Measurements from ENCODE around the gene KCND3. TPM values are rescaled to one million over a fixed set of nuclear protein-coding genes. Genes with fewer than 3 reads are reported as not detected.

The KCND3 gene
- total RNA-seq, 1 donor from 2014 or later: under 0.01 TPM

- TF ChIP-seq, protein P1, sequence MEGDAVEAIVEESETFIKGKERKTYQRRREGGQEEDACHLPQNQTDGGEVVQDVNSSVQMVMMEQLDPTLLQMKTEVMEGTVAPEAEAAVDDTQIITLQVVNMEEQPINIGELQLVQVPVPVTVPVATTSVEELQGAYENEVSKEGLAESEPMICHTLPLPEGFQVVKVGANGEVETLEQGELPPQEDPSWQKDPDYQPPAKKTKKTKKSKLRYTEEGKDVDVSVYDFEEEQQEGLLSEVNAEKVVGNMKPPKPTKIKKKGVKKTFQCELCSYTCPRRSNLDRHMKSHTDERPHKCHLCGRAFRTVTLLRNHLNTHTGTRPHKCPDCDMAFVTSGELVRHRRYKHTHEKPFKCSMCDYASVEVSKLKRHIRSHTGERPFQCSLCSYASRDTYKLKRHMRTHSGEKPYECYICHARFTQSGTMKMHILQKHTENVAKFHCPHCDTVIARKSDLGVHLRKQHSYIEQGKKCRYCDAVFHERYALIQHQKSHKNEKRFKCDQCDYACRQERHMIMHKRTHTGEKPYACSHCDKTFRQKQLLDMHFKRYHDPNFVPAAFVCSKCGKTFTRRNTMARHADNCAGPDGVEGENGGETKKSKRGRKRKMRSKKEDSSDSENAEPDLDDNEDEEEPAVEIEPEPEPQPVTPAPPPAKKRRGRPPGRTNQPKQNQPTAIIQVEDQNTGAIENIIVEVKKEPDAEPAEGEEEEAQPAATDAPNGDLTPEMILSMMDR (IDR thresholded peaks at IDR 0.05; ENCODE audit: insufficient read depth, low read length, poor library complexity, severe bottlenecking): no peak
- no peak for DNase-seq (ENCODE audit: low read depth)
- H3K36me3 ChIP-seq (ENCODE audit: control insufficient read depth, insufficient read depth, low read length): no peaks in the 10 kb centered on the region
- no peak overlapping the region for H3K4me3 ChIP-seq (ENCODE audit: low read depth, low read length)
- no peaks in the 10 kb centered on the region for H3K27me3 ChIP-seq (ENCODE audit: control insufficient read depth, insufficient read depth, low read length)
Observed at GRCh38 chr1:111894497-111894896, 95.0 kb downstream of the KCND3 start.

DNA sequence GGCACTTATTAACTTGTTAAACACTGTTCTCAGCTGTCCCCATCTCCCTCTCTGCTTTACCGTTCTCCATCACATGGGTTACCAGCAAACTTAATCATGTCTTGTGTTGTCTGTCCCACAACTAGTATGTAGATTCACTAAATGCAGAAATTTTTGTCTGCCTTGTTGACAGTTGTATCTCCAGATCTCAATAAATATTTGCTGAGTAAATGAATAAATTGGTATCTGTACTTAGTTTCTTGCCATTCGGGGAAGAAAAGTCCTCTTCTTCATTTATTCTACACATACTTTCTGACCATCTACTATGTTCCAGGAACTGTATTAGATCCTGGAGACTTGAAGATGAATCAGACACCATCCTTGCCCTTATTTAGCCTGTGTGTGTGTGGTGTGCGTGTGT, 97.9 kb downstream of the KCND3 start:
- Histone ChIP-seq H3K4me3 (ENCODE audit: low read depth, low read length) (no peak overlapping the region), H3K27me3 (ENCODE audit: control insufficient read depth, insufficient read depth, low read length) (no peaks in the 10 kb centered on the region), H3K36me3 (ENCODE audit: control insufficient read depth, insufficient read depth, low read length) (no peaks in the 10 kb centered on the region)
- TF ChIP-seq, protein P1 (IDR thresholded peaks at IDR 0.05; ENCODE audit: insufficient read depth, low read length, poor library complexity, severe bottlenecking): no peak
- DNase-seq (ENCODE audit: low read depth): no peak

DNA sequence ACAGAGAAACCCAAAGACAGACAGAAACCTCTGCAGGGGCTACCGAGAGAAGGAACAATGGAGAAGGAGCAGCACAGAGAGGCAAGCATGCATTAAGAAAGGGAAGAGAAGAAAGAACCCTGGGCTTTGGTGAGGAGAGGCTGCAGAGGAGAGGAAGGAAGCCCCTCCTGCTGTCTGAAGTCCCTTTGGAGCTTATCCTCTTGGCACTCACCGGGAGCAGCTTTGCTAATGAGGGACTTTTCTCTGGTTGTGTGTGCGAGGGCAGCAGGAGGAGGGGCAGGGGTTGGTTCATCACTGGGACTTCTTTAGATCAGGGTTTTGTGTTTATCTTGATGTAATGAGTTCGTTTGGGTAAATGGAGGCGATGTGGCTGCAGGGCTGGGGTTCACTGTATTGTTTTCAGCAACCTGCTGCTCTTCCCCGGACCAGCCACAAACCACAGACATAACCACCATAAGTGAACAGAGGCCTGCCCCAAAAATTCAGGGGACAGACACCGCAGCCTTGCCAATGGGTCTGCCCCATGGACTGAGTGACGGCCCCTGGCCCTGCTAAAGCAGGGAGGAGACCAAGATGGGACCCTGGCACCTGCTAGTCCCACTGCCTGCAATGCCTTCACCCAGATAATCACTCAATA, 100.6 kb downstream of the KCND3 start:
- Histone ChIP-seq H3K36me3 (ENCODE audit: control insufficient read depth, insufficient read depth, low read length) (no peaks in the 10 kb centered on the region), H3K27me3 (ENCODE audit: control insufficient read depth, insufficient read depth, low read length) (no peaks in the 10 kb centered on the region), H3K4me3 (ENCODE audit: low read depth, low read length) (no peak overlapping the region)
- DNase-seq (ENCODE audit: low read depth): no peak
- TF ChIP-seq, protein P1 (IDR thresholded peaks at IDR 0.05; ENCODE audit: insufficient read depth, low read length, poor library complexity, severe bottlenecking): no peak

- H3K36me3 ChIP-seq (ENCODE audit: control insufficient read depth, insufficient read depth, low read length): no peaks in the 10 kb centered on the region
- TF ChIP-seq, protein P1 (IDR thresholded peaks at IDR 0.05; ENCODE audit: insufficient read depth, low read length, poor library complexity, severe bottlenecking): no peak
- H3K4me3 ChIP-seq (ENCODE audit: low read depth, low read length): no peak overlapping the region
- H3K27me3 ChIP-seq (ENCODE audit: control insufficient read depth, insufficient read depth, low read length): no peaks in the 10 kb centered on the region
- DNase-seq (ENCODE audit: low read depth): no peak
Observed at GRCh38 chr1:111887875-111888274, 101.6 kb downstream of the KCND3 start.

DNA sequence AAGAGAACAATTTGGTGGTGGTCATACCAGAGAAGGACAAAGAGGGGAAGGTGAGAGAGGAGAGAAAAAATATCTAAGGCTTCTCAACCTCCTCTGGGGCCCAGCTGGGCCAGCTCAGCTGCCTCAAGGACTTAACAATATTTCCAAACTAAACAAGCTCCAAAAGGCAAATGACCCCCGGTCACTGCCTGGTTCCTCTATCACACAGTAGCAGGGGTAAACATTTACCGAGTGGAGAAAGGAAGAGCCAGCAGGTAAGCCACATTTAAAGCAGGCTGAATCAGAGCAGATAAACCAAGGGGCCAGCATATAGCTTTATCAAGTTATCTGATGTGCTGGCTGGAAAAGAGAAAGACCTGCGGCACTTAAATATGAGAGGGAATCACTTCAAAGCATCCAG, 102.1 kb downstream of the KCND3 start:
- H3K36me3 ChIP-seq (ENCODE audit: control insufficient read depth, insufficient read depth, low read length): no peaks in the 10 kb centered on the region
- TF ChIP-seq, protein P1 (IDR thresholded peaks at IDR 0.05; ENCODE audit: insufficient read depth, low read length, poor library complexity, severe bottlenecking): no peak
- no peaks in the 10 kb centered on the region for H3K27me3 ChIP-seq (ENCODE audit: control insufficient read depth, insufficient read depth, low read length)
- no peak overlapping the region for H3K4me3 ChIP-seq (ENCODE audit: low read depth, low read length)
- DNase-seq (ENCODE audit: low read depth): no peak

DNA sequence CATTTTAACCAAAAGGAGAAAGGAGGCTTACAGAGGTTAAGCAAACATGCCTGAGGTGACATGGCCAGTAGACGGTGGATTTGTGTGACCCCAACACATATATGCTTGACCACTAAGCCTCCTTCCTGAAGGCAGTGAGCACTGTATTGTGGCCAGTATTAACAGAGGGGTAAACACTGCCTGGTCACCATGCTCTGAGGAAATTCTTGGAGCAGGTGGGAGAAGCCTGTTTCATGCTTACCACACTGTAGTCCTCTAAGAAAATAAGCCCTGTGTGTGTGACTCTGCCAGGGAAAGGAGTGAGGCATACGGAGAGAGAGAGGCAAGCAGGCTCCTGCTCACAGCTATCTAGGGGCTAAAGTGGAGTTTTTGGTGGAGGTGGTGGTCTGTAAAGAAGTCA, 102.7 kb downstream of the KCND3 start:
- TF ChIP-seq, protein P1 (IDR thresholded peaks at IDR 0.05; ENCODE audit: insufficient read depth, low read length, poor library complexity, severe bottlenecking): no peak
- Histone ChIP-seq H3K36me3 (ENCODE audit: control insufficient read depth, insufficient read depth, low read length) (no peaks in the 10 kb centered on the region), H3K4me3 (ENCODE audit: low read depth, low read length) (no peak overlapping the region), H3K27me3 (ENCODE audit: control insufficient read depth, insufficient read depth, low read length) (no peaks in the 10 kb centered on the region)
- no peak for DNase-seq (ENCODE audit: low read depth)

Measured in kidney epithelial cell (primary cell).